ENCODE results near the gene ZEB2. TPM values are rescaled to one million over a fixed set of nuclear protein-coding genes. Genes with fewer than 3 reads are reported as not detected.

Gene ZEB2
- total and polyA plus RNA-seq, 2 of the 8 experiments (the other 6 are each of a cell fraction or from before 2014, with no cell fraction given), result 0.38 TPM; not detected in 1

- ChIA-PET CTCF (ENCODE audit: partially characterized antibody) (interaction anchor here (1.1 kb wide), 1 partner anchor 217 kb away, joined by 3 read pairs; no protein-coding TSS in a partner anchor), POLR2A (ENCODE audit: partially characterized antibody) (no interaction called here)
- Histone ChIP-seq H2BK15ac (ENCODE audit: low read length) (no peak overlapping the region), H3K9ac (replicated peaks in 1 of 4; ENCODE audit: extremely low read depth in 1 of 4, low read depth in 3 of 4, low read length in 3 of 4) (no peak overlapping the region), H4K91ac (replicated peaks; ENCODE audit: insufficient read length, low read length) (no peak overlapping the region), H3K4me1 (replicated peaks in 1 of 4; ENCODE audit: control insufficient read depth in 3 of 4, insufficient read depth in 4 of 4, low read length in 3 of 4) (no peaks in the 10 kb centered on the region), H3K27ac (ENCODE audit: low read depth, low read length) (no peak overlapping the region), H3K27me3 (replicated peaks in 1 of 4; ENCODE audit: control insufficient read depth in 3 of 4, extremely low read depth in 1 of 4, insufficient read depth in 3 of 4, low read length in 3 of 4) (no peaks in the 10 kb centered on the region), H3K23ac (ENCODE audit: insufficient read length) (no peak overlapping the region), H2AK5ac (ENCODE audit: low read depth, low read length) (no peak overlapping the region), H3K23me2 (ENCODE audit: low read depth, low read length) (no peaks in the 10 kb centered on the region), H2BK5ac (ENCODE audit: low read depth, low read length) (no peak overlapping the region), H3K14ac (ENCODE audit: insufficient read length) (no peak overlapping the region), H4K5ac (ENCODE audit: insufficient read length, low read depth, low read length) (no peak overlapping the region), H3K56ac (replicated peaks; ENCODE audit: insufficient read length, low read depth, low read length) (no peak overlapping the region), H3K4ac (replicated peaks; ENCODE audit: insufficient read length, low read depth, low read length) (no peak overlapping the region), H4K8ac (ENCODE audit: extremely low read depth, insufficient read depth, low read length) (no peak overlapping the region), H3K9me3 (ENCODE audit: insufficient read depth in 2 of 2, low read depth in 1 of 2, low read length in 1 of 2) (no peaks in the 10 kb centered on the region), H3K18ac (ENCODE audit: extremely low read depth, low read length) (no peak overlapping the region), H2BK120ac (replicated peaks; ENCODE audit: low read depth, low read length) (no peak overlapping the region), H3K79me1 (ENCODE audit: low read depth, low read length) (no peaks in the 10 kb centered on the region), H3K36me3 (ENCODE audit: control insufficient read depth in 2 of 4, insufficient read depth in 4 of 4, low read length in 3 of 4) (no peaks in the 10 kb centered on the region; a peak in 2 of 8 replicates), H2BK20ac (ENCODE audit: low read length) (no peak overlapping the region), H4K20me1 (replicated peaks in 1 of 2; ENCODE audit: control insufficient read depth in 1 of 2, insufficient read depth in 2 of 2, low read length in 2 of 2) (no peaks in the 10 kb centered on the region), H3K79me2 (ENCODE audit: control insufficient read depth in 1 of 2, insufficient read depth in 2 of 2, low read length in 2 of 2) (no peaks in the 10 kb centered on the region), H3K4me3 (ENCODE audit: extremely low read depth in 1 of 4, insufficient read depth in 2 of 4, low read depth in 3 of 4, low read length in 4 of 4) (no peak overlapping the region), H2AFZ (ENCODE audit: low read length) (no peak overlapping the region), H3K4me2 (ENCODE audit: insufficient read depth in 1 of 2, low read depth in 2 of 2, low read length in 2 of 2) (no peak overlapping the region), H2BK12ac (ENCODE audit: low read depth, low read length) (no peak overlapping the region)
- TF ChIP-seq POLR2AphosphoS5 (IDR thresholded peaks at IDR 0.05; ENCODE audit: low read depth, low read length) (no peak), SUZ12 (IDR thresholded peaks at IDR 0.05; ENCODE audit: low read length) (no peak), CHD2 (IDR thresholded peaks at IDR 0.05; ENCODE audit: low read length) (no peak)
- FAIRE-seq, result no peak
- no peak for DNase-seq (ENCODE audit: low read depth in 1 of 2, low spot score in 2 of 2)
- WGBS, 2 experiments (ENCODE audit: extremely low coverage in 1 of 2, insufficient coverage in 1 of 2, insufficient read length in 1 of 2, insufficient replicate concordance in 2 of 2, low coverage in 1 of 2, low lambda C conversion rate in 2 of 2, missing lambda C conversion rate in 1 of 2), result 100% methylated on average over 2 of the region's 2 CpGs; no CpG with 5 or more reads in 1 of the 2 experiments
Observed at GRCh38 chr2:144376926-144377325, 143.0 kb downstream of the ZEB2 start.
